H9 (cell line): ENCODE measurements around the gene GREB1L. TPM values are rescaled to one million over a fixed set of nuclear protein-coding genes. Genes with fewer than 3 reads are reported as not detected.

Experiments
- DNase-seq: peaks from one replicate; pipeline ENCODE4 v3.0.0-alpha.2; 2017
- H2AFZ ChIP-seq: one replicate; pipeline ENCODE4 v1.6.1; 2013; ENCODE audit warnings: mild to moderate bottlenecking, low read length, control low read depth, moderate library complexity
- H2AK5ac ChIP-seq: 2 replicates; pipeline ENCODE4 v1.6.1; 2013; ENCODE audit warnings: low read length, control low read depth, mixed read lengths; ENCODE audit not compliant: insufficient read length
- H2BK120ac ChIP-seq: one replicate; pipeline ENCODE4 v1.6.1; 2013; ENCODE audit warnings: low read depth, mild to moderate bottlenecking, low read length, control low read depth, inconsistent platforms; ENCODE audit not compliant: poor library complexity, severe bottlenecking
- H2BK12ac ChIP-seq: 2 replicates; pipeline ENCODE4 v1.6.1; 2013; ENCODE audit warnings: low read length, control low read depth, mixed read lengths, low read depth; ENCODE audit not compliant: insufficient read length
- H2BK15ac ChIP-seq: 2 replicates; pipeline ENCODE4 v1.6.1; 2013; ENCODE audit warnings: low read depth, low read length, control low read depth
- H2BK20ac ChIP-seq: one replicate; pipeline ENCODE4 v1.6.1; 2013; ENCODE audit warnings: low read depth, mild to moderate bottlenecking, low read length, control low read depth, inconsistent platforms; ENCODE audit not compliant: poor library complexity, severe bottlenecking
- H2BK5ac ChIP-seq: 2 replicates; pipeline ENCODE4 v1.6.1; 2013; ENCODE audit warnings: low read length, control low read depth, mixed read lengths; ENCODE audit not compliant: insufficient read length
- H3K14ac ChIP-seq: 2 replicates; pipeline ENCODE4 v1.6.1; 2013; ENCODE audit warnings: low read length, control low read depth; ENCODE audit not compliant: insufficient read depth
- H3K18ac ChIP-seq: 2 replicates; pipeline ENCODE4 v1.6.1; 2013; ENCODE audit warnings: low read depth, mild to moderate bottlenecking, mixed read lengths, low read length, control low read depth; ENCODE audit not compliant: insufficient read length
- H3K23ac ChIP-seq: 2 replicates; pipeline ENCODE4 v1.6.1; 2013; ENCODE audit warnings: low read length, control low read depth, mixed read lengths, low read depth; ENCODE audit not compliant: insufficient read length
- H3K23me2 ChIP-seq: 2 replicates; pipeline ENCODE4 v1.6.1; 2013; ENCODE audit warnings: low read depth, mild to moderate bottlenecking, mixed read lengths, low read length, control low read depth; ENCODE audit not compliant: insufficient read length, poor library complexity, severe bottlenecking
- H3K27ac ChIP-seq: 2 replicates; pipeline ENCODE4 v1.5.1; 2013; ENCODE audit warnings: low read length, control low read depth, mixed read lengths, low read depth; ENCODE audit not compliant: insufficient read length
- H3K27me3 ChIP-seq: 2 replicates; pipeline ENCODE4 v1.6.1; 2013; ENCODE audit warnings: low read length, control low read depth, inconsistent platforms; ENCODE audit not compliant: insufficient read depth
- H3K4ac ChIP-seq: 2 replicates; pipeline ENCODE4 v1.6.1; 2013; ENCODE audit warnings: low read depth, mild to moderate bottlenecking, control low read depth, inconsistent platforms, low read length, moderate library complexity
- H3K4me1 ChIP-seq: 2 replicates; pipeline ENCODE4 v1.6.1; 2013; ENCODE audit warnings: low read length, control low read depth, inconsistent platforms; ENCODE audit not compliant: insufficient read depth
- H3K4me2 ChIP-seq: 2 replicates; pipeline ENCODE4 v1.6.1; 2013; ENCODE audit warnings: low read length, control low read depth, mixed read lengths; ENCODE audit not compliant: insufficient read length, insufficient read depth
- H3K56ac ChIP-seq: 2 replicates; pipeline ENCODE4 v1.6.1; 2013; ENCODE audit warnings: low read depth, mild to moderate bottlenecking, mixed read lengths, low read length, control low read depth; ENCODE audit not compliant: insufficient read length
- H3K79me1 ChIP-seq: 2 replicates; pipeline ENCODE4 v1.6.1; 2013; ENCODE audit warnings: low read depth, mild to moderate bottlenecking, moderate library complexity, low read length, control low read depth, inconsistent platforms; ENCODE audit not compliant: insufficient read depth, poor library complexity, severe bottlenecking
- H3K79me2 ChIP-seq: 2 replicates; pipeline ENCODE4 v1.6.1; 2013; ENCODE audit warnings: low read length, control low read depth, inconsistent platforms; ENCODE audit not compliant: insufficient read depth
- H3K9ac ChIP-seq: 2 replicates; pipeline ENCODE4 v1.6.1; 2013; ENCODE audit warnings: low read length, control low read depth, mixed read lengths; ENCODE audit not compliant: insufficient read length; ENCODE audit errors: extremely low read depth
- H3K9me3 ChIP-seq: one replicate; pipeline ENCODE4 v1.6.1; 2013; ENCODE audit warnings: low read depth, low read length, inconsistent platforms; ENCODE audit not compliant: control insufficient read depth
- H3T11ph ChIP-seq: one replicate; pipeline ENCODE4 v1.6.1; 2013; ENCODE audit warnings: mild to moderate bottlenecking, low read length, control low read depth, inconsistent platforms
- H4K20me1 ChIP-seq: one replicate; pipeline ENCODE4 v1.6.1; 2013; ENCODE audit not compliant: control insufficient read depth, insufficient read length, insufficient read depth
- H4K5ac ChIP-seq: 2 replicates; pipeline ENCODE4 v1.6.1; 2013; ENCODE audit warnings: low read depth, mild to moderate bottlenecking, mixed read lengths, low read length, control low read depth; ENCODE audit not compliant: insufficient read length
- H4K8ac ChIP-seq: replicated peaks from 2 replicates; pipeline ENCODE4 v1.6.1; 2013; ENCODE audit warnings: low read length, control low read depth, mixed read lengths, low read depth; ENCODE audit not compliant: insufficient read length
- H4K91ac ChIP-seq: 2 replicates; pipeline ENCODE4 v1.6.1; 2013; ENCODE audit warnings: low read depth, mild to moderate bottlenecking, moderate library complexity, mixed read lengths, low read length, control low read depth; ENCODE audit not compliant: insufficient read length
- H3K27ac Mint-ChIP-seq, 3 experiments: 2 replicates in 2 of 3; 3 replicates in 1 of 3; pipeline ENCODE4 v1.8.0; 2020 to 2021; ENCODE audit warnings: mixed read lengths in 3 of 3, mild to moderate bottlenecking in 1 of 3, moderate library complexity in 1 of 3
- H3K27me3 Mint-ChIP-seq: 2 replicates; pipeline ENCODE4 v1.8.0; 2021; ENCODE audit warnings: low read depth, mild to moderate bottlenecking, moderate library complexity, mixed read lengths
- H3K36me3 Mint-ChIP-seq, 3 experiments: 2 replicates in 2 of 3; 3 replicates in 1 of 3; pipeline ENCODE4 v1.8.0; 2020 to 2021; ENCODE audit warnings: low read depth in 3 of 3, mixed read lengths in 3 of 3; ENCODE audit not compliant: insufficient read depth in 1 of 3
- H3K4me1 Mint-ChIP-seq, 2 experiments: 2 replicates each; pipeline ENCODE4 v1.8.0; 2020; ENCODE audit warnings: mixed read lengths in 2 of 2
- H3K4me3 Mint-ChIP-seq, 2 experiments: 2 replicates in 1 of 2; 3 replicates in 1 of 2; pipeline ENCODE4 v1.8.0; 2020 to 2021; ENCODE audit warnings: mild to moderate bottlenecking in 2 of 2, mixed read lengths in 2 of 2, moderate library complexity in 1 of 2
- H3K9me3 Mint-ChIP-seq, 2 experiments: 2 replicates in 1 of 2; 3 replicates in 1 of 2; pipeline ENCODE4 v1.8.0; 2020; ENCODE audit warnings: mild to moderate bottlenecking in 2 of 2, mixed read lengths in 2 of 2, moderate library complexity in 1 of 2
- WGBS: extraction: QIAGEN DNeasy Blood & Tissue Kit; methylation state at CpG from one replicate; pipeline ENCODE4 v1.1.7; 2013; ENCODE audit warnings: missing lambda C conversion rate, low lambda C conversion rate, mixed read lengths; ENCODE audit not compliant: insufficient read length; ENCODE audit errors: extremely low coverage; 5-methylcytosine and 5-hydroxymethylcytosine counted together
- total RNA-seq: library from RNA; stranded (reverse); gene quantifications from 2 replicates; pipeline ENCODE4 v1.2.1, GENCODE V29; 2021
- TF ChIP-seq, protein P1 (sequence below): fragments of 200-600 bp; sonication (generic); conservative IDR thresholded peaks from 3 replicates; pipeline ENCODE4 v1.8.0; 2021; ENCODE audit warnings: antibody characterized with exemption, mild to moderate bottlenecking

Gene GREB1L
- total RNA-seq, 1 experiment from 2014 or later, result 2.7 TPM

DNA sequence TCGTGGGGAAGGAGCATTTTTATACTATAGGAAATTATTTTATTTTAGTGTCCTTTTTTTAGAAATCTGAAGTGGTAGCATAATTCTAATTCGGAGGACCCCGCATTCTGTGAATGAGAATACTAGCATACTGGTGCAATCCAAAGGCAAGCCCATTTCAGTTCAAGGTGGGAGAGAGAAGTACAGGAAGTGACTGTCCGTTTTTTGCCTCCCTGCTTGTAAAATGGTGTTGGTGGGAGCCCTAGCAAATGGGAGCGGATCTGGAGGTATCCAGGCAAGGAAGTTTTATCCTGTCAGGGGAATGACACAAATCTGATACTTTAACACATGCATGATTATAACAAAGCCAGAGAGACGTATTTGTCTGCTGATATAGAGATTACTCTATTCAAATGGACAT lies 216.8 kb downstream of the GREB1L start:
- Histone ChIP-seq H3K9ac (no peak overlapping the region), H4K91ac (no peak overlapping the region), H3K27me3 (no peaks in the 10 kb centered on the region), H2BK20ac (no peak overlapping the region), H2BK15ac (no peak overlapping the region), H2BK5ac (no peak overlapping the region), H3K18ac (no peak overlapping the region), H2BK120ac (no peak overlapping the region), H3K23ac (no peak overlapping the region), H3K79me2 (no peaks in the 10 kb centered on the region), H4K20me1 (no peaks in the 10 kb centered on the region), H2AK5ac (no peak overlapping the region), H3T11ph (no peak overlapping the region), H2AFZ (no peak overlapping the region), H2BK12ac (no peak overlapping the region), H3K4me1 (no peaks in the 10 kb centered on the region), H3K27ac (no peak overlapping the region), H3K23me2 (no peaks in the 10 kb centered on the region), H3K56ac (no peak overlapping the region), H3K4ac (no peak overlapping the region), H3K14ac (no peak overlapping the region), H3K79me1 (no peaks in the 10 kb centered on the region), H4K5ac (no peak overlapping the region), H3K9me3 (no peaks in the 10 kb centered on the region), H4K8ac (no peak overlapping the region), H3K4me2 (no peak overlapping the region)
- Mint-ChIP-seq H3K4me3 (no peak overlapping the region), H3K27me3 (peaks cover 1% of the 10 kb centered on the region; the same call in 1 of the 2 replicates), H3K4me1 (peaks cover 4 to 6% of the 10 kb centered on the region in 2 experiments), H3K9me3 (no peaks in the 10 kb centered on the region; a peak in 1 of 5 replicates), H3K36me3 (peaks cover 0 to 12% (median 0%) of the 10 kb centered on the region in 3 experiments; a peak in 1 of 7 replicates), H3K27ac (peak overlapping the region in 1 of 3 experiments; percentile 19; a peak in 2 of 7 replicates)
- TF ChIP-seq, protein P1, sequence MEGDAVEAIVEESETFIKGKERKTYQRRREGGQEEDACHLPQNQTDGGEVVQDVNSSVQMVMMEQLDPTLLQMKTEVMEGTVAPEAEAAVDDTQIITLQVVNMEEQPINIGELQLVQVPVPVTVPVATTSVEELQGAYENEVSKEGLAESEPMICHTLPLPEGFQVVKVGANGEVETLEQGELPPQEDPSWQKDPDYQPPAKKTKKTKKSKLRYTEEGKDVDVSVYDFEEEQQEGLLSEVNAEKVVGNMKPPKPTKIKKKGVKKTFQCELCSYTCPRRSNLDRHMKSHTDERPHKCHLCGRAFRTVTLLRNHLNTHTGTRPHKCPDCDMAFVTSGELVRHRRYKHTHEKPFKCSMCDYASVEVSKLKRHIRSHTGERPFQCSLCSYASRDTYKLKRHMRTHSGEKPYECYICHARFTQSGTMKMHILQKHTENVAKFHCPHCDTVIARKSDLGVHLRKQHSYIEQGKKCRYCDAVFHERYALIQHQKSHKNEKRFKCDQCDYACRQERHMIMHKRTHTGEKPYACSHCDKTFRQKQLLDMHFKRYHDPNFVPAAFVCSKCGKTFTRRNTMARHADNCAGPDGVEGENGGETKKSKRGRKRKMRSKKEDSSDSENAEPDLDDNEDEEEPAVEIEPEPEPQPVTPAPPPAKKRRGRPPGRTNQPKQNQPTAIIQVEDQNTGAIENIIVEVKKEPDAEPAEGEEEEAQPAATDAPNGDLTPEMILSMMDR, result no peak
- no peak for DNase-seq
- WGBS, result no CpG with 5 or more reads among the region's 6 CpGs
